HEK293 (cell line): ENCODE results near the gene NR3C2.

Experiments used
- CTCF ChIA-PET: fragments of 350-600 bp; formaldehyde crosslinking; extraction: SDS; loops from one replicate; lab custom pipeline; 2021; ENCODE audit warnings: antibody characterized with exemption; lab: Yijun Ruan, JAX
- POLR2A ChIA-PET: fragments of 300-600 bp; formaldehyde crosslinking; extraction: SDS; loops from one replicate; lab custom pipeline; 2020; ENCODE audit warnings: antibody characterized with exemption, inconsistent platforms; lab: Yijun Ruan, JAX
- H3K27ac ChIP-seq: fragments of 200-500 bp; sonication (Bioruptor generic); 2 replicates; pipeline ENCODE4 v1.5.1; 2014; ENCODE audit warnings: low read depth, low read length, control low read depth, inconsistent platforms; ENCODE audit errors: extremely low read depth
- H3K36me3 ChIP-seq, 2 experiments: fragments of 200-500 bp in 1 of 2; sonication (Bioruptor generic) in 1 of 2; 1 replicate in 1 of 2; 2 replicates in 1 of 2; pipeline ENCODE4 v1.5.1; 2014 to 2017; ENCODE audit warnings: inconsistent platforms in 2 of 2, low read length in 2 of 2; ENCODE audit not compliant: control insufficient read depth in 2 of 2, insufficient read depth in 1 of 2
- H3K4me1 ChIP-seq: fragments of 200-500 bp; sonication (Bioruptor generic); 2 replicates; pipeline ENCODE4 v1.5.1; 2014; ENCODE audit warnings: mild to moderate bottlenecking, low read length, inconsistent platforms; ENCODE audit not compliant: control insufficient read depth, insufficient read depth
- H3K4me3 ChIP-seq: 2 replicates; pipeline ENCODE4 v1.5.1; 2011; ENCODE audit warnings: low read depth, mild to moderate bottlenecking, control low read depth, low read length, moderate library complexity
- H3K9me3 ChIP-seq: fragments of 200-500 bp; sonication (Bioruptor generic); 2 replicates; pipeline ENCODE4 v1.5.1; 2014; ENCODE audit warnings: low read depth, low read length, inconsistent platforms; ENCODE audit not compliant: control insufficient read depth, insufficient read depth
- GLIS2 ChIP-seq: fragments of 450-650 bp; formaldehyde crosslinking; IDR thresholded peaks from 2 replicates; pipeline ENCODE4 v1.5.1; 2016; ENCODE audit warnings: missing biosample characterization, missing genetic modification characterization
- HIC1 ChIP-seq: fragments of 450-650 bp; formaldehyde crosslinking; IDR thresholded peaks from 2 replicates; pipeline ENCODE4 v1.5.1; 2016; ENCODE audit warnings: missing biosample characterization, missing genetic modification characterization
- KLF10 ChIP-seq: fragments of 450-650 bp; IDR thresholded peaks from 2 replicates; pipeline ENCODE4 v1.5.1; 2018; ENCODE audit warnings: missing biosample characterization, mild to moderate bottlenecking, missing genetic modification characterization
- KLF7 ChIP-seq: fragments of 450-650 bp; formaldehyde crosslinking; IDR thresholded peaks from 2 replicates; pipeline ENCODE4 v1.5.1; 2016; ENCODE audit warnings: missing biosample characterization, missing genetic modification characterization, borderline replicate concordance
- OVOL3 ChIP-seq: fragments of 450-650 bp; formaldehyde crosslinking; IDR thresholded peaks from 2 replicates; pipeline ENCODE4 v1.5.1; 2016; ENCODE audit warnings: missing biosample characterization, missing genetic modification characterization
- PRDM4 ChIP-seq: fragments of 450-650 bp; formaldehyde crosslinking; IDR thresholded peaks from 2 replicates; pipeline ENCODE4 v1.5.1; 2017; ENCODE audit warnings: missing biosample characterization, missing genetic modification characterization
- ZFHX2 ChIP-seq: fragments of 450-650 bp; formaldehyde crosslinking; conservative IDR thresholded peaks from 2 replicates; pipeline ENCODE4 v1.5.1; 2016; ENCODE audit warnings: missing biosample characterization, missing genetic modification characterization
- ZNF140 ChIP-seq: fragments of 450-650 bp; formaldehyde crosslinking; IDR thresholded peaks from 2 replicates; pipeline ENCODE4 v1.5.1; 2016; ENCODE audit warnings: missing biosample characterization, missing genetic modification characterization
- ZNF266 ChIP-seq: fragments of 450-650 bp; formaldehyde crosslinking; IDR thresholded peaks from 2 replicates; pipeline ENCODE4 v1.5.1; 2016; ENCODE audit warnings: missing biosample characterization, missing genetic modification characterization, low read depth
- ZNF426 ChIP-seq: fragments of 450-650 bp; formaldehyde crosslinking; IDR thresholded peaks from 2 replicates; pipeline ENCODE4 v1.5.1; 2017; ENCODE audit warnings: missing biosample characterization, missing genetic modification characterization, mild to moderate bottlenecking, inconsistent platforms, moderate library complexity
- ZNF449 ChIP-seq: fragments of 450-650 bp; formaldehyde crosslinking; IDR thresholded peaks from 2 replicates; pipeline ENCODE4 v1.5.1; 2017; ENCODE audit warnings: missing biosample characterization, mild to moderate bottlenecking, missing genetic modification characterization, moderate library complexity
- ZNF518A ChIP-seq: fragments of 450-650 bp; formaldehyde crosslinking; conservative IDR thresholded peaks from 2 replicates; pipeline ENCODE4 v1.5.1; 2016; ENCODE audit warnings: low read depth, missing biosample characterization, missing genetic modification characterization
- ZNF610 ChIP-seq: fragments of 450-650 bp; formaldehyde crosslinking; IDR thresholded peaks from 2 replicates; pipeline ENCODE4 v1.5.1; 2016; ENCODE audit warnings: missing biosample characterization, missing genetic modification characterization, borderline replicate concordance
- ZNF645 ChIP-seq: fragments of 450-650 bp; formaldehyde crosslinking; IDR thresholded peaks from 2 replicates; pipeline ENCODE4; 2016; ENCODE audit warnings: missing biosample characterization, missing genetic modification characterization
- ZNF768 ChIP-seq: fragments of 450-650 bp; formaldehyde crosslinking; IDR thresholded peaks from 2 replicates; pipeline ENCODE4 v1.5.1; 2018; ENCODE audit warnings: missing biosample characterization, mild to moderate bottlenecking, missing genetic modification characterization
- ZNF837 ChIP-seq: fragments of 450-650 bp; formaldehyde crosslinking; IDR thresholded peaks from 2 replicates; pipeline ENCODE4 v1.5.1; 2016; ENCODE audit warnings: missing biosample characterization, missing genetic modification characterization
- ZSCAN23 ChIP-seq: fragments of 450-650 bp; formaldehyde crosslinking; IDR thresholded peaks from 2 replicates; pipeline ENCODE4 v1.5.1; 2016; ENCODE audit warnings: missing biosample characterization, missing genetic modification characterization

Gene NR3C2

GRCh38 chr4:148101790-148102189, 340.4 kb downstream of the NR3C2 start:
- POLR2A ChIA-PET: no interaction called here
- CTCF ChIA-PET: no interaction called here
- H3K9me3 ChIP-seq: no peaks in the 10 kb centered on the region

GRCh38 chr4:148101235-148101634, 341.0 kb downstream of the NR3C2 start:
- Histone ChIP-seq H3K9me3 (no peaks in the 10 kb centered on the region), H3K27ac (no peak overlapping the region), H3K4me1 (no peaks in the 10 kb centered on the region), H3K4me3 (no peak overlapping the region), H3K36me3 (peaks cover 0 to 3% of the 10 kb centered on the region in 2 experiments; a peak in 1 of 3 replicates)
- TF ChIP-seq KLF10 (no peak), ZNF610 (no peak), ZNF518A (no peak), ZNF768 (no peak), ZSCAN23 (tag by site-specific recombination) (no peak), ZNF645 (tag by site-specific recombination) (no peak), ZNF449 (tag by site-specific recombination) (no peak), OVOL3 (no peak), PRDM4 (no peak), HIC1 (tag by site-specific recombination) (no peak), ZNF266 (tag by site-specific recombination) (no peak), ZNF140 (tag by site-specific recombination) (no peak), KLF7 (no peak)
- POLR2A ChIA-PET: no interaction called here
- CTCF ChIA-PET: interaction anchor here (0.6 kb wide), 1 partner anchor 1129 kb away, joined by 5 read pairs; no protein-coding TSS in a partner anchor

More at GRCh38 chr4:148101790-148102189, 340.4 kb downstream of the NR3C2 start:
- TF ChIP-seq PRDM4: no peak
- TF ChIP-seq ZNF426 (tag by site-specific recombination): no peak
- no peak for TF ChIP-seq ZNF837 (tag by site-specific recombination)
- TF ChIP-seq ZFHX2 (tag by site-specific recombination): no peak
- TF ChIP-seq GLIS2 (tag by site-specific recombination): no peak
- H3K4me1 ChIP-seq: no peaks in the 10 kb centered on the region
- H3K27ac ChIP-seq: no peak overlapping the region
- H3K4me3 ChIP-seq: no peak overlapping the region
- H3K36me3 ChIP-seq: peaks cover 0 to 3% of the 10 kb centered on the region in 2 experiments; a peak in 1 of 3 replicates
